ENCODE data around the gene GALT. TPM values are rescaled to one million over a fixed set of nuclear protein-coding genes. Genes with fewer than 3 reads are reported as not detected.
A peak's percentile ranks its signal among the peaks of the same experiment; 100 is the strongest.

GALT gene
- total RNA-seq, 1 donor from 2014 or later = 32.1 TPM

- H2AFZ ChIP-seq (replicated peaks) = no peak overlapping the region
- no peaks in the 10 kb centered on the region for H3K9me3 ChIP-seq (ENCODE audit: low read depth)
- H3K4me2 ChIP-seq = no peak overlapping the region
- Mint-ChIP-seq H3K4me1 (peaks cover 33% of the 10 kb centered on the region), H3K36me3 (peaks cover 7% of the 10 kb centered on the region), H3K4me3 (no peak overlapping the region), H3K27me3 (ENCODE audit: insufficient read depth, low read depth) (peaks cover 14% of the 10 kb centered on the region), H3K27ac (no peak overlapping the region), H3K9me3 (no peaks in the 10 kb centered on the region)
- no peak for DNase-seq (ENCODE audit: low spot score)
- peaks cover 8% of the 10 kb centered on the region for H3K4me1 ChIP-seq
- peaks cover 14% of the 10 kb centered on the region for H3F3A ChIP-seq (ENCODE audit: low read depth)
- H3K9ac ChIP-seq = no peak overlapping the region
- no peak overlapping the region for H3K4me3 ChIP-seq
- H3K36me3 ChIP-seq = no peaks in the 10 kb centered on the region
- no peaks in the 10 kb centered on the region for H3K27me3 ChIP-seq
- peaks cover 13% of the 10 kb centered on the region for H3K79me2 ChIP-seq (ENCODE audit: low read depth)
- TF ChIP-seq EZH2 (IDR thresholded peaks at IDR 0.05) (no peak), CTCF (IDR thresholded peaks at IDR 0.05) (no peak), EZH2phosphoT487 (IDR thresholded peaks at IDR 0.05) (no peak)
- H3K27ac ChIP-seq = no peak overlapping the region
- no peaks in the 10 kb centered on the region for H4K20me1 ChIP-seq (ENCODE audit: low read depth)
Observed at GRCh38 chr9:34615132-34615531, 31.3 kb upstream of the GALT start.

- H3K27ac Mint-ChIP-seq = peak within 1 kb of the TSS; percentile 91
- peaks cover 10% of the 10 kb centered on the region for H3K27me3 Mint-ChIP-seq (ENCODE audit: insufficient read depth, low read depth)
- H3K9me3 Mint-ChIP-seq = peaks cover 2% of the 10 kb centered on the region
- DNase-seq (ENCODE audit: low spot score) = peak; percentile 97
- Histone ChIP-seq H3K4me2 (peak within 1 kb of the TSS; percentile 93), H4K20me1 (ENCODE audit: low read depth) (no peaks in the 10 kb centered on the region), H3K9ac (peak within 1 kb of the TSS; percentile 62), H3K4me1 (peaks cover 18% of the 10 kb centered on the region), H2AFZ (replicated peaks) (peak within 1 kb of the TSS; percentile 68), H3F3A (ENCODE audit: low read depth) (peaks cover 17% of the 10 kb centered on the region), H3K4me3 (peak within 1 kb of the TSS; percentile 82), H3K79me2 (ENCODE audit: low read depth) (no peaks in the 10 kb centered on the region), H3K27me3 (peaks cover 10% of the 10 kb centered on the region), H3K36me3 (no peaks in the 10 kb centered on the region), H3K9me3 (ENCODE audit: low read depth) (no peaks in the 10 kb centered on the region), H3K27ac (no peak within 1 kb of the TSS)
- TF ChIP-seq EZH2 (IDR thresholded peaks at IDR 0.05) = no peak
- TF ChIP-seq EZH2phosphoT487 (IDR thresholded peaks at IDR 0.05) = no peak
- TF ChIP-seq CTCF (IDR thresholded peaks at IDR 0.05) = no peak
- H3K4me3 Mint-ChIP-seq = peak within 1 kb of the TSS; percentile 92
- peaks cover 7% of the 10 kb centered on the region for H3K36me3 Mint-ChIP-seq
- peaks cover 24% of the 10 kb centered on the region for H3K4me1 Mint-ChIP-seq
Observed at GRCh38 chr9:34620061-34620994, 26.1 kb upstream of the GALT start, which contains the start of gene DCTN3. Gene DCTN3, minus strand, starts transcription at chr9:34620495. Its CDS starts 31 bp downstream, at chr9:34620464.

- H4K20me1 ChIP-seq (ENCODE audit: low read depth) = no peaks in the 10 kb centered on the region
- Mint-ChIP-seq H3K27ac (no peak overlapping the region), H3K4me3 (peak overlapping the region; percentile 62), H3K36me3 (no peaks in the 10 kb centered on the region), H3K9me3 (peaks cover 2% of the 10 kb centered on the region), H3K4me1 (peaks cover 30% of the 10 kb centered on the region), H3K27me3 (ENCODE audit: insufficient read depth, low read depth) (peaks cover 37% of the 10 kb centered on the region)
- no peak overlapping the region for H3K4me3 ChIP-seq
- H3F3A ChIP-seq (ENCODE audit: low read depth) = peaks cover 26% of the 10 kb centered on the region
- DNase-seq (ENCODE audit: low spot score) = no peak
- no peaks in the 10 kb centered on the region for H3K9me3 ChIP-seq (ENCODE audit: low read depth)
- no peaks in the 10 kb centered on the region for H3K79me2 ChIP-seq (ENCODE audit: low read depth)
- H2AFZ ChIP-seq (replicated peaks) = no peak overlapping the region
- peaks cover 41% of the 10 kb centered on the region for H3K27me3 ChIP-seq
- H3K36me3 ChIP-seq = no peaks in the 10 kb centered on the region
- peaks cover 42% of the 10 kb centered on the region for H3K4me1 ChIP-seq
- no peak overlapping the region for H3K9ac ChIP-seq
- H3K27ac ChIP-seq = no peak overlapping the region
- TF ChIP-seq EZH2 (IDR thresholded peaks at IDR 0.05) = no peak
- no peak for TF ChIP-seq CTCF (IDR thresholded peaks at IDR 0.05)
- TF ChIP-seq EZH2phosphoT487 (IDR thresholded peaks at IDR 0.05) = no peak
- peak overlapping the region; percentile 67 for H3K4me2 ChIP-seq
Observed at GRCh38 chr9:34623374-34624235, 22.9 kb upstream of the GALT start.

All from neural progenitor cell (in vitro differentiated cells).